HEK293T (cell line): ENCODE results near the gene CYTH3.
A peak's percentile ranks its signal among the peaks of the same experiment; 100 is the strongest.

Source experiments
- CTCF ChIA-PET: fragments of 350-600 bp; formaldehyde crosslinking; extraction: SDS; loops from one replicate; lab custom pipeline; 2021; ENCODE audit warnings: antibody characterized with exemption, inconsistent platforms; lab: Yijun Ruan, JAX
- POLR2A ChIA-PET: fragments of 350-600 bp; formaldehyde crosslinking; extraction: SDS; loops from one replicate; lab custom pipeline; 2020; ENCODE audit warnings: antibody characterized with exemption, inconsistent platforms; lab: Yijun Ruan, JAX
- DNase-seq: peaks from one replicate; pipeline ENCODE4 v3.0.0; 2012; ENCODE audit warnings: mixed read lengths; ENCODE audit errors: extremely low spot score
- ARNT ChIP-seq: fragments of 450-650 bp; IDR thresholded peaks from 2 replicates; pipeline ENCODE4 v1.6.1; 2017; ENCODE audit warnings: mild to moderate bottlenecking
- BHLHE40 ChIP-seq: fragments of 450-650 bp; IDR thresholded peaks from 2 replicates; pipeline ENCODE4 v1.6.1; 2016; ENCODE audit warnings: mild to moderate bottlenecking, moderate library complexity, borderline replicate concordance
- CTBP1 ChIP-seq: fragments of 450-650 bp; IDR thresholded peaks from 2 replicates; pipeline ENCODE4 v1.6.1; 2016; ENCODE audit warnings: borderline replicate concordance
- ELF4 ChIP-seq: fragments of 450-650 bp; IDR thresholded peaks from 2 replicates; pipeline ENCODE4 v1.6.1; 2017; ENCODE audit warnings: antibody characterized with exemption
- FOXA1 ChIP-seq: fragments of 450-650 bp; IDR thresholded peaks from 2 replicates; pipeline ENCODE4 v1.6.1; 2016; ENCODE audit warnings: mild to moderate bottlenecking
- FOXK2 ChIP-seq: fragments of 450-650 bp; IDR thresholded peaks from 2 replicates; pipeline ENCODE4 v1.6.1; 2016; ENCODE audit warnings: mild to moderate bottlenecking
- FOXM1 ChIP-seq: fragments of 450-650 bp; IDR thresholded peaks from 2 replicates; pipeline ENCODE4 v1.6.1; 2017; ENCODE audit warnings: mild to moderate bottlenecking, borderline replicate concordance
- HDGF ChIP-seq: fragments of 450-650 bp; IDR thresholded peaks from 2 replicates; pipeline ENCODE4 v1.6.1; 2017; ENCODE audit warnings: antibody characterized with exemption, borderline replicate concordance
- L3MBTL2 ChIP-seq: fragments of 450-650 bp; conservative IDR thresholded peaks from 2 replicates; pipeline ENCODE4 v1.6.1; 2016; ENCODE audit warnings: mild to moderate bottlenecking
- LEF1 ChIP-seq: fragments of 450-650 bp; IDR thresholded peaks from 2 replicates; pipeline ENCODE4 v1.6.1; 2017; ENCODE audit warnings: mild to moderate bottlenecking, borderline replicate concordance
- NFRKB ChIP-seq: fragments of 450-650 bp; IDR thresholded peaks from 2 replicates; pipeline ENCODE4 v1.6.1; 2016; ENCODE audit warnings: mild to moderate bottlenecking, moderate library complexity
- SP1 ChIP-seq: fragments of 450-650 bp; IDR thresholded peaks from 2 replicates; pipeline ENCODE4 v1.6.1; 2017
- SUZ12 ChIP-seq: fragments of 450-650 bp; IDR thresholded peaks from 2 replicates; pipeline ENCODE4 v1.6.1; 2016; ENCODE audit warnings: mild to moderate bottlenecking
- TARDBP ChIP-seq: fragments of 450-650 bp; IDR thresholded peaks from 2 replicates; pipeline ENCODE4 v1.6.1; 2016
- ZNF384 ChIP-seq: fragments of 450-650 bp; IDR thresholded peaks from 2 replicates; pipeline ENCODE4 v1.6.1; 2016
- TF ChIP-seq, protein P1 (sequence below): fragments of 450-650 bp; IDR thresholded peaks from 2 replicates; pipeline ENCODE4 v1.6.1; 2016

Gene CYTH3

DNA sequence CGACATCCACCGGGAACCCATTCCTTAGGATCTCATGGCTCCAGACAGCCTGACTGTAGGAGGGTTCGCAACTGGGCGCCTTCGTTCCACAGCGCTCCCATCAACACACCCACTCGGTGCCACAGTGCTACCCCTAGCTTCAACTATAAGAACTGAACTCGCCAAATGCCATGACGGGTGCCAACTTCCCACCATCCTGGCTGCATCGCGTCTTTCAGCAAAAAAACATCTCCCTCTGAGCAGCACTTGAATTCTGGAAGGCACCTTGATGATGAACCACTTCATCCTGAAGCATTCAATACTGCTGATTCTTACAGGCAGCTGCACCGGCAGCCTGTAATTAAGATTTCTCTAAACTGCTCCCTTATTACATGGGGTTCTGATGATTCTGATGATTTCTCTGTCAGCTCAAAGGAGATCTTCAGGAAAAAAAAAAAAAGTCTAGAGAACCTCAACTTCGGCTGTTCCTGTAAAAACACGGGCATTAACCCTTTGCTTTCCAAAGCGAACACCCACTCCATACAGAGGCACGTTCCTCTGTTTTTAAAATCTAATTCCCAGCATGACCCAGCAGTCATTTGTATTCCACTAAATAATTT lies 1.3 kb downstream of the CYTH3 start:
- peak; percentile 26 for DNase-seq
- ChIA-PET POLR2A (interaction anchor here (1.2 to 1.3 kb wide), 2 partner anchors 14 to 23 kb away, joined by 3 read pairs; no protein-coding TSS in a partner anchor), CTCF (interaction anchor here (0.8 to 2.5 kb wide), 3 partner anchors 10 to 23 kb away, joined by 3 to 9 read pairs (median 8); no protein-coding TSS in a partner anchor)

GRCh38 chr7:6269527-6269926 lies 2.9 kb downstream of the CYTH3 start:
- no peak for DNase-seq
- TF ChIP-seq SUZ12 (no peak), TARDBP (no peak), CTBP1 (no peak), NFRKB (no peak), ZNF384 (no peak), L3MBTL2 (no peak), HDGF (no peak), FOXK2 (no peak), LEF1 (no peak), ELF4 (no peak), ARNT (no peak), FOXA1 (no peak), FOXM1 (no peak), BHLHE40 (no peak), SP1 (no peak)
- TF ChIP-seq, protein P1, sequence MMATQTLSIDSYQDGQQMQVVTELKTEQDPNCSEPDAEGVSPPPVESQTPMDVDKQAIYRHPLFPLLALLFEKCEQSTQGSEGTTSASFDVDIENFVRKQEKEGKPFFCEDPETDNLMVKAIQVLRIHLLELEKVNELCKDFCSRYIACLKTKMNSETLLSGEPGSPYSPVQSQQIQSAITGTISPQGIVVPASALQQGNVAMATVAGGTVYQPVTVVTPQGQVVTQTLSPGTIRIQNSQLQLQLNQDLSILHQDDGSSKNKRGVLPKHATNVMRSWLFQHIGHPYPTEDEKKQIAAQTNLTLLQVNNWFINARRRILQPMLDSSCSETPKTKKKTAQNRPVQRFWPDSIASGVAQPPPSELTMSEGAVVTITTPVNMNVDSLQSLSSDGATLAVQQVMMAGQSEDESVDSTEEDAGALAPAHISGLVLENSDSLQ: no peak
- ChIA-PET POLR2A (no interaction called here), CTCF (interaction anchor here (2.5 to 2.7 kb wide), 2 partner anchors 9 to 110 kb away, joined by 9 read pairs; no protein-coding TSS in a partner anchor)

More for the DNA sequence above, 1.3 kb downstream of the CYTH3 start:
- TF ChIP-seq ZNF384 (no peak), FOXM1 (no peak), L3MBTL2 (no peak), NFRKB (no peak)

GRCh38 chr7:6268907-6269306 lies 3.5 kb downstream of the CYTH3 start:
- CTCF ChIA-PET: interaction anchor here (2.7 kb wide), 1 partner anchor 109 kb away, joined by 9 read pairs; no protein-coding TSS in a partner anchor
- DNase-seq: no peak
- TF ChIP-seq ARNT: no peak
- POLR2A ChIA-PET: no interaction called here

DNA sequence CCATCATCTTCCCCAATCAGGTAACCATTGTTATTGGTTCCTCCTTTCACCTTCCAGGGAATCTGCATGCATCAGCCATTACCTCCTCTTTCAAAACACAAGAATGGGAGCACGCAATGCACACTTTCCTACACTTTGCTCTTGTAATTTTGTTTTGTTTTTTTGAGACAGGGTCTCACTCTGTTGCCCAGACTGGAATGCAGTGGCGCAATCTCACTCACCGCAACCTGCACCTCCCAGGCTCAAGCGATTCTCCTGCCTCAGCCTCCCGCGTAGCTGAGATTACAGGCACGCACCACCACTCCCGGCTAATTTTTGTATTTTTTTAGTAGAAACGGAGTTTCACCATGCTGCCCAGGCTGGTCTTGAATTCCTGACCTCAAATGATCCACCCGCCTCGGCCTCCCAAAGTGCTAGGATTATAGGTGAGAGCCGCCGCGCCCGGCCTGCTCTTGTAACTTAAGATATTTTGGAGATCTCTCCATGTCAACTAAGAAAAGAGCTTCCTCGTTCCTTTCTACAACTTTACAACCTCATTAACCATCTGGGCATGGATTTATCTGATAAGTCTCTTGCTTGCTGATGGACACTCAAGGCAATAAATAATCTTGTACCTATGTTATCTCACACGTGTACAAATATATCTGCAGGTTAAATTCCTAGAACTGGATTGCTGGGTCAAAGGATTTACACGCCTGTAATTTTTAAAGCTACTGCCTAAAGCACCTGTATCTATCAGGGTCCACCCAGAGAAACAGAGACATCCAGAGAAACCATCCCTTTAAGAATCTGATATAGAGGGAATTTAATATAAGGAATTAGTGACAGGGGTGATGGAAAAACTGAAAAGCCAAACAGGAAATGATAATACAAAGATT lies 4.2 kb downstream of the CYTH3 start:
- POLR2A ChIA-PET: no interaction called here
- DNase-seq: no peak
- no peak for TF ChIP-seq BHLHE40
- TF ChIP-seq ZNF384: no peak
- no peak for TF ChIP-seq FOXK2
- TF ChIP-seq L3MBTL2: no peak
- TF ChIP-seq ARNT: no peak
- no peak for TF ChIP-seq LEF1
- no peak for TF ChIP-seq HDGF
- TF ChIP-seq SUZ12: no peak
- TF ChIP-seq TARDBP: no peak
- TF ChIP-seq ELF4: no peak
- no peak for TF ChIP-seq FOXA1
- TF ChIP-seq, protein P1: no peak
- TF ChIP-seq SP1: no peak
- no peak for TF ChIP-seq NFRKB
- TF ChIP-seq CTBP1: no peak
- no peak for TF ChIP-seq FOXM1
- CTCF ChIA-PET: interaction anchor here (0.7 to 2.7 kb wide), 2 partner anchors 12 to 108 kb away, joined by 3 to 9 read pairs; no protein-coding TSS in a partner anchor

- ChIA-PET CTCF (interaction anchor here (1.3 to 1.6 kb wide), 2 partner anchors 10 to 18 kb away, joined by 4 read pairs; no protein-coding TSS in a partner anchor), POLR2A (no interaction called here)
- no peak for DNase-seq
- TF ChIP-seq SUZ12: no peak
- no peak for TF ChIP-seq ARNT
- no peak for TF ChIP-seq FOXA1
- no peak for TF ChIP-seq CTBP1
- no peak for TF ChIP-seq ELF4
- no peak for TF ChIP-seq TARDBP
- no peak for TF ChIP-seq FOXK2
- TF ChIP-seq L3MBTL2: no peak
Observed at GRCh38 chr7:6266699-6267098, 5.7 kb downstream of the CYTH3 start.

DNA sequence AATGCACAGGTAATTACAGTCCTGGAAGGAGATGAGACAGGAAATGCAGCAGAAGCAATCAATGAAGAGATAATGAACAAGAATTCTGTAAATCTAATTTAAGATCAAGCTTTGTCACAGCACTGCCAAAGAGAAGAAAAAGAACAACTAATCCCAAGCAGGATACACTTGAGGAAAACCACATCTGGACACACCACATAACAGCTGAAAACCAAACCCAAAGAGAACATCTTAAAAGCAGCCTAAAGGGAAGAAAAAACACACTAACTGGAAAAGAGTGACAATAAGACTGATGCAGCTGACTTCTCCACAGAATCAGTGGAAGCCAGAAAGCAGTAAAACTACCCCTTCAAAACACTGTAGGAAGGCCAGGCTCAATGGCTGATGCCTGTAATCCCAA lies 10.2 kb downstream of the CYTH3 start:
- DNase-seq: no peak
- TF ChIP-seq FOXK2 (no peak), SUZ12 (no peak), SP1 (no peak), ZNF384 (no peak)
- ChIA-PET POLR2A (no interaction called here), CTCF (no interaction called here)

DNA sequence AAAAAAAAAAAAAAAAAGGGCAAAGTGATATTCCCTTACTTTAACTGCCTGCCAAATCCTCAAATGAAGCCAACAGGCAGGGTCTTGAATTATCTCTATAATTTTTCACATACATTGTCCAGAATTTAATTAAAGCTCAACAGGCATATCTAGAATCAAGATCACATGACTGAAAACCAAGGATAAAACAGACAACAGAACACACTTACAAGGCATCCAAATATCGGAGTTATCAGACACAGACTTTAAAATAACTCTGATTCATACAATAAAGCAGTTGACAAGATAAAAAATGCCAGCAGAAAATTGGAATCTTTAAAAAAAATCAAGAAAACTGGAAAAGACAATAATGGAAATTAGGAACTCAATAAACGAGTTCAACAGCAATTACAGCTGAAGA lies 10.7 kb downstream of the CYTH3 start:
- ChIA-PET POLR2A (no interaction called here), CTCF (interaction anchor here (0.6 to 2.6 kb wide), 2 partner anchors 9 to 12 kb away, joined by 3 to 9 read pairs; no protein-coding TSS in a partner anchor)
- no peak for DNase-seq
- no peak for TF ChIP-seq NFRKB
